HG02885 (cell line): ENCODE measurements around the gene ZNF470.

Experiments
- ATAC-seq: cut with Tn5 transposase; IDR thresholded peaks from one replicate; pipeline ENCODE4 v1.9.1; 2021; ENCODE audit warnings: mild to moderate bottlenecking; ENCODE audit not compliant: unreplicated experiment, poor library complexity

Gene ZNF470

DNA sequence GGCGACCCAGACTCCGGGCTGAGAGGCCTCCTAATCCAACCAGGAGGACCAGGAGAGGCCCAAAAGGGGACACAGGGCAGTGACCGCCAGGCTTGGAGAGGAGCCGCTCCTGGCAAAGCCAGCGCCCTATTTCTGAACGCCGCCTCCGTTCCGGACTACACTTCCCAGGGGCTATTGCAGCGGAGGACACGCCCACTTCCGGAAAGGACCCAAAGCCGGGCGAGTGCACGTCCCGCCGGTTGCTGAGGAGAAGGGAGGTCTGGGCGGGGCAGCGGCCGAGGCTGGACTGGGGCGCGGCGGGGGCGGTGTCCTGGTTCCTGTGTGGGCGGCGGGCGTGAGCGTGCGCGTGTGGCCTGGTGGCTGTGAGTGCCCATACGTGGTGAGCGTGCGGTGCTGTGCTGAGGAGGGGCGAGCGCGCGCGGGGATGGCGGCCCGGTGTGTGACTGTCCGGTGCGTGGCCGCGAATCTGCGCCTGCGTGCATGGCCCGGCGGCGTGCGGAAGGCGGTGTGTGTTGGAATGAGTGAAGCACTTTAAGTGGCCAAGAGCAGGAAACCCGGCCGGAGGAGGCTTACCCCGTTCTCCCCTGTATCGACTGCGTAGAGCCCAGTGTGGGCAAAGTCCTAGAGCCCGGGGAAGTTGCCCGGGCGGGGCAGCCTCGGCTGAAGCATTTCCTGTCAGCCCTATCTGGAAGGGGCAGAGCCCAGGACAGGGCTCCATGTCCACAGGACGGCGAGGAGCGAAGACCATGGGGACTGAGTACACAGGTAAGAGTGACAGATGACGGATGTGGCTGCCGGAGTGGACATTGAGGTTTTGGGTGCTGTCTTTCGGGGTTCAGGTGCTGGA is at the start of gene ZNF470:
ZNF470 (plus strand) TSS at position 195 of the 847 bp plus-strand sequence. CDS start 2,844 bp downstream, outside the sequence.
- ATAC-seq, result peak; percentile 97

DNA sequence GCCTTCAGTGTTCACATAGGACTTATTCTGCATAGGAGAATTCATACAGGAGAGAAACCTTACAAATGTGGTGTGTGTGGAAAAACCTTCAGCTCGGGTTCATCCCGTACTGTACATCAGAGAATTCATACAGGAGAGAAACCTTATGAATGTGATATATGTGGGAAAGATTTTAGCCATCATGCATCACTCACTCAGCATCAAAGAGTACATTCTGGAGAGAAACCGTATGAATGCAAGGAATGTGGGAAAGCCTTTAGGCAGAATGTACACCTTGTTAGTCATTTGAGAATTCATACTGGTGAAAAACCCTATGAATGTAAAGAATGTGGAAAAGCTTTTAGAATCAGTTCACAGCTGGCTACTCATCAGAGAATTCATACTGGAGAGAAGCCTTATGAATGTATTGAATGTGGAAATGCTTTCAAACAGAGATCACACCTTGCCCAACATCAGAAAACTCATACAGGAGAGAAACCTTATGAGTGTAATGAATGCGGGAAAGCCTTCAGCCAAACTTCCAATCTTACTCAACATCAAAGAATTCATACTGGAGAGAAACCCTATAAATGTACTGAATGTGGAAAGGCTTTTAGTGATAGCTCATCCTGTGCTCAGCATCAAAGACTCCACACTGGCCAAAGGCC is 41.9 kb upstream of the ZNF470 start:
- no peak for ATAC-seq

DNA sequence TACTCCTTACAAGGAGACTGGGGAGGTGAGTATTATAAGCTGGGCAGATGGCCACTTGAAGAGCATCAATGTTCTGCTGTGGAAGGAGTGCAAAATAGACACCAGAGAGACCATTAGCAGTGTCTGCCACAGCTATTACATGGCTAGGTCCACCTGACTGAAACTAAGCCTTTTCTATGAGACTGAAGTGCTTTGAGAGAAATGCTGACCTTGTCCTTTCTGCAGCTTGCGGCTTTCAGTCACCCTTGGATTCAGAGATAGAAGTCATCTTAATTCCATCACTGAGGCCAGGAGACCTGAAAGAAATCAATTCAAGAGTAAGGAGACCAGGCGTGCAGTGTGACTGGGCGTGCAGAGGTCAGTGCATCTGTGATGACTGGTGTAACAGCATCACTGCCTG is 29.8 kb upstream of the ZNF470 start:
- no peak for ATAC-seq

DNA sequence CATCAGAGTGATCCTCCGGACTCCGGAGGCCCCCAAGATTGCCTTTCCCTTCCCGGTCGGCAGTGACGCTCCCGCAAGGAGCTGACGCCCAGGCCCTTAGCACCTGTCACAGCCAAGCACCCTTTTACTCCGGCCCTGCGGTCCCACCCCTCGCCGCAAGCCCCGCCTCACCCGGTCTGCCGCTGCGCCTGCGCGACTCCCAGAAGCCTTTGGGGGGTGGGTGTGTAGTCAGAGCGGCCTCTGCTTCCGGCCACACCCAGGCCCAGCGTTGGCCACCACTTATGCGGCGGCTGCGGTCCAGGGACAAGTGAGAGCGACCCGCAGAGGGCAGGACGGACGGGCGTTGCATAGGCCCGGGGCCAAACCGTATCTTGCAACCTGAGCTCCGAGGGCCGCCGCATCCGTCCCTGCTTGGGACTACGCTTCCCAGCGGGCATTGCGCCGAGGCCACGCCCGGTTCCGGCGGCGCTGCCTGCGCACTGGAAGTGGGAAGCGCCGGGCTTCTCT is 29.0 kb upstream of the ZNF470 start:
- no peak for ATAC-seq

DNA sequence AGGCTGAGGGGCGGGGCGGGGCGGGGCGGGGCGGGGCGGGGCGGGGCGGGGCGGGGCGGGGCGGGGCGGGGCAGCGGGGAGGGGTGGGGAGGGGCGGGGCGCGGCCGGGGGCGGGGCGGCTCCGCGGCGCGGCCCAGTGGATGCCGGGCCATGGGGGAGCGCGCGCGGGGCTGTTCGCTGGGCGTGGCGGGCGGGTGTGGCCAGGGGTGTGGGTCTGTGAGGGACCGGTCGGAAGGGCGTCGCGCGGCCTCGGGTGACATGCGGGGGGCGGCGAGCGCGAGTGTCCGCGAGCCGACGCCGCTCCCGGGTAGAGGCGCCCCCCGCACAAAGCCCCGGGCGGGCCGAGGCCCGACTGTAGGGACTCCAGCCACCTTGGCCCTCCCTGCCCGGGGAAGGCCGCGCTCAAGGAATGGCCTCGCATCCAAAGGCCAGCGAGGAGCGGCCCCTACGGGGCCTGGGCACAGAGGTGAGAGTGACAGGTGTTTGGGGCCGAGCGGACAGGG is 28.5 kb upstream of the ZNF470 start, which contains the start of gene ZFP28:
ZFP28 (plus strand) TSS at position 188 of the 503 bp plus-strand sequence; CDS start at position 259, 71 bp downstream.
- ATAC-seq, result no peak

DNA sequence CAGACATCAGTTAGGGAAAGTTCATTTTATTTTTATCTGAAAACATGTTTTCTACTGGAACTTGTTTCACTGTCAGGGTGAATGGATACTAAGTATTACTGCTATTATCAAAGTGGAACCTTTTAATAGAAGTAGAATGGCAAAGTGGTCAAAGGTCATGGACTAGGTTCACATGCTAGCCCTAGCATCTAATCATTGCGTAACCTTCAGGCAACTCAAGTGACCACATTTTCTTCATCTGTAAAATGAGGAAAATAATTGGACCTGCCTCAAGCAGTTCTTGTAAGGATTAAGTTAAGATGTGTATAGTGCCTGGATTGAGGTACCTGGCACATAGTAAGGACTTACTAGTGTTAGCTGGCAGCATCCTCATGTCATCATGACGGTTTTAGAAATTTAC is 23.5 kb upstream of the ZNF470 start:
- ATAC-seq, result no peak

DNA sequence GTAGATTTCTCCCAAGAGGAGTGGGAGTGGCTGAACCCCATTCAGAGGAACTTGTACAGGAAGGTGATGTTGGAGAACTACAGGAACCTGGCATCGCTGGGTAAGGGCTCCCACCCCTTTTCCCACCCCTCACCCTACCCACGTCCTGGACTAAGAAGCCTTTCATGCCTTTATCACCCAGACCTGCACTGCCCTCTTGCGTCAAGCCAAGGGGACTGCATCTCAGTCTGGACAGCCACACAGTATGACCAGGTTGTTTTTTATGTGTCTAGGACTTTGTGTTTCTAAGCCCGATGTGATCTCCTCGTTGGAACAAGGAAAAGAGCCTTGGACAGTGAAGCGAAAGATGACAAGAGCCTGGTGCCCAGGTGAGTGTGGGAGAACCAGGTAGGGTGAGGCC is 19.7 kb upstream of the ZNF470 start:
- no peak for ATAC-seq

DNA sequence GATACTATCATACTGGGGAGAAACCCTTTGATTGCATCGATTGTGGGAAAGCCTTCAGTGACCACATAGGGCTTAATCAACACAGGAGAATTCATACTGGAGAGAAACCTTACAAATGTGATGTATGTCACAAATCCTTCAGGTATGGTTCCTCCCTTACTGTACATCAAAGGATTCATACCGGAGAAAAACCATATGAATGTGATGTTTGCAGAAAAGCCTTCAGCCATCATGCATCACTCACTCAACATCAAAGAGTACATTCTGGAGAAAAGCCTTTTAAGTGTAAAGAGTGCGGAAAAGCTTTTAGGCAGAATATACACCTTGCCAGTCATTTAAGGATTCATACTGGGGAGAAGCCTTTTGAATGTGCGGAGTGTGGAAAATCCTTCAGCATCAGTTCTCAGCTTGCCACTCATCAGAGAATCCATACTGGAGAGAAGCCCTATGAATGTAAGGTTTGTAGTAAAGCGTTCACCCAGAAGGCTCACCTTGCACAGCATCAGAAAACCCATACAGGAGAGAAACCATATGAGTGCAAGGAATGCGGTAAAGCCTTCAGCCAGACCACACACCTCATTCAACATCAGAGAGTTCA is 12.9 kb upstream of the ZNF470 start:
- no peak for ATAC-seq

DNA sequence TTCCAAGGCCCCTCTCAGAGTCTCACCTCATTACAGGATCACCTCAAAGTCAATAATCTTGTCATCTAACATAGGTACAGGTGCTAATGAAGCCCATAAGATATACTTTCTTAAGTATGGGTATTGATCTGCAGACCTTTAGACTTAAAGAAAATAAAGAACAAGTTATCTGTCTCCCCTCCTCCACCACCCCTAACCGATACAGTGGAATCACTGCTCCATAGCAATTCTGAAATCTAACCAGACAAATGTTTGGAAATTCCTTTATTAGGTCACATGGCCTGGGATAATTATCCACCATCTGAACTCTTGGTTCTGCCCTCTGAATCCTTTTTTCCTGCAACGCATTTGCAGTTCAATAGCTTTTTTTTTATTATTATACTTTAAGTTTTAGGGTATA is 4.5 kb upstream of the ZNF470 start:
- no peak for ATAC-seq

DNA sequence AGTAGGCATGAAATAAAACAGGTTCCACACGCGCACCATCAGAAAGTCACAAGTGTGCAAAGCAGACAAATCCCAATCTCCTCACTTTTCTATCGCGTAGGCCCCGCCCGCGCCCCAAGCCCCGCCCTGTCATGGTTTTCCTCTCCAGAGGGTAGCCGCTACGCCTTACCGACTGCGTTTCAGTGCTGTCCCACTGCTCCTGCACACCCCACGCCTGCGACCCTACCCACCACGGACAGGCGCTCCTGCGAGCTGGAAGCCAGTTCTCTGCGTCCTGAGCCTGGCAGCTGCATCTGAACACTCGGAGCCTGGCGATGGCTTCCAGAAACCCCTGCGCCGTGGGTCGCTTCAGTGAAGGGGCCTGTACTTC is 379 bp upstream of the ZNF470 start:
- peak; percentile 45 for ATAC-seq

DNA sequence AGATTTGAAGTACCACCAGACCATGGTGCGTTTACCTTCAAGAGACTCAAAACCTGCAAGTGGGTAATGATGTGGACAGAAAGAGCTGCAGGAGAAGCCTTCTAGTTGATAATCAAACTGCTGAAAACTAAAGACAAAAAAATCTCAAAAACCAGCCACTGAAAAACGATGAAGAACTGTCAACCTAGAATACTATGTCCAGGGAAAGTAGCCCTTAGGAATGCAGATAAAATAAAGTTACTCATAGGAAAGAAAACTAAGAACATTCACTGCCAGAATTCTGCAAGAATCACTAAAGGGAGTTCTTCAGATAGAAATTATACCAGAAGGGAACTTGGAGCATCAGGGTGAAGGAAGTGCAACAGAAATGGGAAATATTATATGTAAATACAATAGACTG is 5.3 kb downstream of the ZNF470 start:
- no peak for ATAC-seq

DNA sequence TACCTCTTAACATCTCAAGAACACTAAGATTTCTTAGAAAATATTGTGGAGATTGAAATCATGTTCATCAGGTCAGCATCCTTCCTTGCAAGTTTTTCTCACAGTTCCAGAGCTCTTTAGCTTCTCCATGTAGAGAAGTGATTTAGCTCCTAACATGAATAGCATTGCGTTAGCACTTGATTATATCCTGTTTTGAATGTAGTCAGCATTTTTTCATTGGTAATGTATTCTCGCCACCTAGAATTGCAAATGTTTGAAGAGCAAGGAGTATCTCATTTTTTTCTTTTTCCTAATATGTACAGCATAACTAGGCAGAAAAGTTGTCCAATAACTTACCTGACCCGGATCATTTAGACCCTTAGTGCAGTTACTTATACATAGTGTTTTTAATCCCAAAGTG is 6.6 kb downstream of the ZNF470 start:
- ATAC-seq, result no peak

DNA sequence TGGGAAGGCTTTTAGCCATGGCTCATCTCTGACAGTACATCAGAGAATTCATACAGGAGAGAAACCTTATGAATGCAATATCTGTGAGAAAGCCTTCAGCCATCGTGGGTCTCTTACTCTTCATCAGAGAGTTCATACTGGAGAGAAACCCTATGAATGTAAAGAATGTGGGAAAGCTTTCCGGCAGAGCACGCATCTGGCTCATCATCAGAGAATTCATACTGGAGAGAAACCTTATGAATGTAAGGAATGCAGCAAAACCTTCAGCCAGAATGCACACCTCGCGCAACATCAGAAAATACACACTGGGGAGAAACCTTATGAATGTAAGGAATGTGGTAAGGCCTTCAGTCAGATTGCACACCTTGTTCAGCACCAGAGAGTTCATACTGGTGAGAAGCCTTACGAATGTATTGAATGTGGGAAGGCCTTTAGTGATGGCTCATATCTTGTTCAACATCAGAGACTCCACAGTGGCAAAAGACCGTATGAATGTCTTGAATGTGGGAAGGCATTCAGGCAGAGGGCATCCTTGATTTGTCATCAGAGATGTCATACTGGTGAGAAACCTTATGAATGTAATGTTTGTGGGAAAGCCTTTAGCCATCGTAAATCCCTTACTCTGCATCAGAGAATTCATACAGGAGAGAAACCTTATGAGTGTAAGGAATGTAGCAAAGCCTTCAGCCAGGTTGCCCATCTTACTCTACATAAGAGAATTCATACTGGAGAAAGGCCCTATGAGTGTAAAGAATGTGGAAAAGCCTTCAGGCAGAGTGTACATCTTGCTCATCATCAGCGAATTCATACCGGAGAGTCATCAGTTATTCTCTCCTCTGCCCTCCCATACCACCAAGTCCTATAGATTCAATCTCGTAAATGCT is 10.7 kb downstream of the ZNF470 start:
- no peak for ATAC-seq

DNA sequence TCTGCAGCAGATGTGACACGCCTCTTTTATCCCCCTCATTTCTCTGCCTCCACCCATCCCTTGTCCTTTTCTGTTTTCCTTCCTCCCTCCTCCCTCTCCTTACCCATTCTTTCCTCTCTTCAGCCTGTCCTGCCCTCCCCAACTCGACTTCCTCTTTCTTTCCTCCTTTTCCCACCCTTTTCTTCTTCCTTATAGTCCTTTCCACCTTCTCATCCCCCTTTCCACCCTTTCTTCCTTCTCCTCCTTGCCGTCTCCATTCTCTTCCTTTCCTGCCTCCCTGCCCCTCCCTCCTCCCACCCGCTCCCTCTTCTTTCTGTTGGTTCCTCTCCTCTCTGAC is 27.1 kb downstream of the ZNF470 start:
- ATAC-seq, result no peak

DNA sequence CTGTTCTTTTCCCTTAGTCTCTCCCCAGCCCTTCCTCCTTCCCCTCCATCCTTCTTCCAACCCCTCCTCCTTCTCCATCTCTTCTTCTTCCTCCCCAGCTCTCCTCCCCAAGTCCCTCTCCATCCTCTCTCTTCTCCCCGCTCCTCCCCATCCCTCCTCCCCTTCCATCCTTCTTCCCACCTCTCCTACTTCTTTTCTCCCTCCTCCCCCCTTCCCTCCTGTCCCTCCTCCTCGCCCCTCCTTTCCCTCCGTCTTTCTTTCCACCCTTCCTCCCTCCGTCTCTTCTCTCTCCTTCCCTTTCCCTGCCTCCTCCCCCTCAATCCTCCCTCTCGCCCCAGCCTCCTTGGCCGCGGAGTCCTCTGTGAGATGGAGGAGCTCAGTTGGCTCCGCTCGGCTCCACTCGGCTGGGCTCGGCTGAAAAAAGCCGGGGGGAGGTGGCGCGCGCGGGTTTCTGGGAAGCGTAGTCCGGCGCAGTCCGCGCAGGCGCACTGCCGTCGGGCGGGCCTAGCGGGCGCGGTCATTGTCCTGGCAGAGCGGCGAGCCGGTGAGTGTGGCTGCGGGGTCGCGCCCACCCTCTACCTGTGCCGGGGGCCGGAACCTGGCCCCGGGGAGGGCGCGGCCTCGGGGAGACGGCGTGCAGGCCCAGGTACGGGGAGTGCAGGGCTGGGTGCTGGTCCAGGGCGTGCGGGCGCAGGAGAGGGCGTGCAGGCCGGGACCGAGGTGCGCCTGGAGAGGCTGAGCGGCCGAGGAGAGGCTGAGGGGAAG is 27.7 kb downstream of the ZNF470 start, which contains the start of gene ZNF71:
ZNF71 (plus strand) TSS at position 520 of the 765 bp plus-strand sequence. CDS start 6,257 bp downstream, outside the sequence.
- ATAC-seq, result peak; percentile 95

DNA sequence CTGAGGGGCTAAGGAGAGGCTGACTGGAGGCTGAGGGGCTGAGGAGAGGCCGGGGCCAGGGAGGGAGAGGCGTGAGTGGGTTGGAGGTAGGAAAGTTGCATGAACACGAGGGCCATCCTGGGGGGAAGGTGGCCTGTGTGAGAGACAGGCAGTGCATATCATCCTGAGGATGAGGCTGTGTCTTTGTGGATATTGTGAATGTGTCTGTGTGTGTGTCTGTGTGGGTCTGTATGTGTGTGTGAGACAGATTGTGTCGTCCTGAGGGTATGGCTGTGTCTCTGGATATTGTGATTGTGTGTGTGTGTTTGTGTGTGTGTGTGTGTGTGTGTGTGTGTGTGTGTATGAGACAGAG is 28.3 kb downstream of the ZNF470 start:
- peak; percentile 28 for ATAC-seq

DNA sequence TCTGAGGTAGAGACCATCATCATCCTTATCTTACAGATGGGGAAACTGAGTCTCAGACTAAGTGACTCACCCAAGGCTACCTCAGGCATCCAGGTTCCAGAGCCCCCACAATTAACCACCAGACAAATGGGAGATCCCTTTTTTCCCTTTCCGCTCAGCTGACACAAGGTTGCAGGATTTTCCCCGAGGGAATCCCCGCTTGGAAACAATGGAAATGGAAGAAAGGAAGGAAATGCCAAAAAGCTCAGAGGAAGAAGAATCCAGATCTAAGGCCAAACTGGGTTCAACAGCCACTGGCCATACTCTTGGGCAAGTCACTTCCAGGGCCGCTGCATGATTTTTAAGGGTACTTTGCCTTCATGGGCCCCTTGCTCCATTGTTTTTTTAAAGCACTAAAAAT is 29.4 kb downstream of the ZNF470 start:
- no peak for ATAC-seq

DNA sequence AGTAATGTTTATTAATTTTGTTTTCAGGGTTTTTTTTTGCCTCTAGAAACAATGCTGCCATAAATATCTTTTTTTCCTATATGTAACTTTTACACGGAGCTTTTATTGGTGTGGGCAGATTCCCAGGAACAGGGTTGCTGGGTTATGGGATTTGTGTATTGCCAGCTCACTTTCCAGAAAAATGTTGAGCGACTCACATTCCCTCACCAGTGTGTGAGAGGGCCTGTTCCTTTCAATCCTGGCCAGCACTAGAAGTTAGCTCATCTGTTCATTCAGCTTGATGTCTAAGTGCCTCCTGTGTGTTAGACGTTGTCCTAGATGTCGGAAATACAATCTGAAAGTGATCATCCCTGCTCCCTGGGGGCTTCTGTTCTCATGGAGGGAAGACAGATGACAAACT is 30.4 kb downstream of the ZNF470 start:
- ATAC-seq, result no peak

DNA sequence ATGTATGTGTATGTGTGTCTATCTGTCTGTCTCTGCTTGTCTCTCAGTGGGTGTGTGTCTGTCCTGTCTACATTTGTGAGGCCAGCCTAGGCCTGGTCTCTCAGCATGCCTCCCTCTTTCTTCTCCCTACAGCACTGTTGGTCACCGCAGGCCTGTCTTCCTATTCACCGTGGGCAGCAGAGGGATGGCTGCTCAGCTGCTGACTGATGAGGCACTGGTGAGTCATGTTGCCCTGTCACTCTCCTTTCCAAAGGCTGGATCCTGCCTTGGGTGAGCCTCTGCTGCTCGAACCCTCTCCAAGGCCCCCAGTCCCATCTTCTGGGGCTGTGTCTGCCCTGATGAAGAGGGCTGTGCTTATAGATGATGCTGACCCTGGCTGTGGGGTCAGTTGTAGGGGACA is 34.1 kb downstream of the ZNF470 start:
- no peak for ATAC-seq
